Heart left ventricle (tissue), 16 donors: Measurements from ENCODE around the gene HUNK. TPM values are rescaled to one million over a fixed set of nuclear protein-coding genes. Genes with fewer than 3 reads are reported as not detected.

Source experiments
- ATAC-seq, 4 donors: fragments of 200-7000 bp; cut with Tn5 transposase; one replicate each; pipeline ENCODE4 v1.9.1; 2020 to 2022; ENCODE audit warnings: moderate library complexity in 4 of 4, mild to moderate bottlenecking in 3 of 4, moderate number of reproducible peaks in 1 of 4
- DNase-seq, 5 donors: peaks; one replicate each; pipeline ENCODE4 v3.0.0-alpha.2; 2020
- H3K27ac ChIP-seq, 12 donors: fragments of 200-600 bp; sonication (generic) in 4 of 12; one replicate each; pipeline versions ENCODE4 v1.5.0 to v1.8.0; 2016 to 2022; ENCODE audit warnings: mild to moderate bottlenecking in 2 of 12
- H3K27me3 ChIP-seq, 9 donors: fragments of 200-600 bp; sonication (generic) in 2 of 9; one replicate each; pipeline versions ENCODE4 v1.5.1 to v1.8.0; 2016 to 2022; ENCODE audit warnings: mild to moderate bottlenecking in 3 of 9
- H3K36me3 ChIP-seq, 9 donors: fragments of 200-600 bp; sonication (generic) in 2 of 9; one replicate each; pipeline versions ENCODE4 v1.5.0 to v1.8.0; 2018 to 2022; ENCODE audit warnings: mild to moderate bottlenecking in 2 of 9
- H3K4me1 ChIP-seq, 12 donors: fragments of 200-600 bp; sonication (generic) in 4 of 12; one replicate each; pipeline versions ENCODE4 v1.5.0 to v1.8.0; 2016 to 2022; ENCODE audit warnings: mild to moderate bottlenecking in 3 of 12
- H3K4me3 ChIP-seq, 12 donors: fragments of 200-600 bp; sonication (generic) in 4 of 12; one replicate each; pipeline versions ENCODE4 v1.5.0 to v1.8.0; 2017 to 2022; ENCODE audit warnings: mild to moderate bottlenecking in 9 of 12, moderate library complexity in 4 of 12
- H3K9me3 ChIP-seq, 12 donors: fragments of 200-600 bp; sonication (generic) in 4 of 12; one replicate each; pipeline versions ENCODE4 v1.5.0 to v1.8.0; 2016 to 2022; ENCODE audit warnings: mild to moderate bottlenecking in 1 of 12
- POLR2A ChIP-seq, 2 donors: fragments of 450-650 bp; IDR thresholded peaks; one replicate each; pipeline ENCODE4 v1.6.1; 2017; ENCODE audit warnings: antibody characterized with exemption in 2 of 2, mild to moderate bottlenecking in 2 of 2, moderate library complexity in 2 of 2
- WGBS, 4 donors: extraction: QIAGEN DNeasy Blood & Tissue Kit in 2 of 4; methylation state at CpG; one replicate each; pipeline versions ENCODE4 v1.1.5 to v1.1.7; 2013 to 2018; 5-methylcytosine and 5-hydroxymethylcytosine counted together
- intact Hi-C, 10 donors: fragments of 100-400 bp; cut with DNase I; formaldehyde crosslinking; loops; one replicate each; pipeline versions ENCODE4 v1.11.1 to v1.14.2; 2022
- polyA plus RNA-seq, 2 donors: library from polyadenylated mRNA; stranded (reverse); fragments of 200-250 nt; gene quantifications; one replicate each; pipeline ENCODE4 v1.2.3, GENCODE V29; 2013
- total RNA-seq, 9 donors: library from RNA; depleted of rRNA in 2 of 9; stranded (reverse); fragments of >200 nt in 2 of 9; fragmentation: NEBNext Ultra II Directional in 3 of 9; extraction: Animal tissue kit (Norgen Biotek cat#: 25700) in 3 of 9; gene quantifications; one replicate each; pipeline versions ENCODE4 v1.1.0 to v1.2.4, GENCODE V29; 2016 to 2023
- TF ChIP-seq, protein P1 (sequence below), 12 donors: fragments of 200-600 bp; sonication (generic) in 4 of 12; IDR thresholded peaks; one replicate each; pipeline versions ENCODE4 v1.5.0 to v1.8.0; 2018 to 2022; ENCODE audit warnings: antibody characterized with exemption in 12 of 12, mild to moderate bottlenecking in 5 of 12
- donor health status: ischemic (EF 13 %, LVEDD 7.1; RV severe dilation, severe dysfunction).
- donor health status: healthy with polysubstance abuse.
- donor health status: DM: no; HTN: yes; CAD: no.
- donor health status: DM: no; HTN: no; CAD: no.
- donor health status: ischemic (EF 25% LVEDD 6.9; RV normal size, moderate dysfunction).
- donor health status: ischemic (EF 25% LVEDD 5.7; RV mildly dilated, moderate dysfunction).
- donor health status: healthy.
- donor health status: DM: yes; HTN: yes; CAD: no.
- donor health status: ischemic (EF 35%, LVEDD 5.7; RV mildly dilated, moderate dysfunction).
- donor health status: nonischemic (EF 11% LVEDD 7.7; RV severe dilation, severe dysfunction).
- donor health status: DM: yes; HTN: yes; CAD: no.
- donor health status: PGD.
- donor health status: ischemic (EF 29% LVEDD 5.4; RV normal size, mild dysfunction).
- donor health status: nonischemic (EF 23%, LVEDD 6.1; RV moderate dilation, normal function).

The HUNK gene
- total and polyA plus RNA-seq, 11 donors, result 0.02 to 1.4 (median 0.22) TPM

- DNase-seq (peak; percentile 77 to 83 (median 81)), ATAC-seq (peak; percentile 94 to 98 (median 96))
- Histone ChIP-seq H3K36me3 (no peaks in the 10 kb centered on the region), H3K4me1 (peaks cover 0 to 11% (median 5%) of the 10 kb centered on the region in 12 donors), H3K4me3 (no peak overlapping the region), H3K9me3 (no peaks in the 10 kb centered on the region), H3K27me3 (no peaks in the 10 kb centered on the region), H3K27ac (peak overlapping the region in 6 of 12 donors; percentile 3 to 46 (median 32))
- TF ChIP-seq, protein P1, sequence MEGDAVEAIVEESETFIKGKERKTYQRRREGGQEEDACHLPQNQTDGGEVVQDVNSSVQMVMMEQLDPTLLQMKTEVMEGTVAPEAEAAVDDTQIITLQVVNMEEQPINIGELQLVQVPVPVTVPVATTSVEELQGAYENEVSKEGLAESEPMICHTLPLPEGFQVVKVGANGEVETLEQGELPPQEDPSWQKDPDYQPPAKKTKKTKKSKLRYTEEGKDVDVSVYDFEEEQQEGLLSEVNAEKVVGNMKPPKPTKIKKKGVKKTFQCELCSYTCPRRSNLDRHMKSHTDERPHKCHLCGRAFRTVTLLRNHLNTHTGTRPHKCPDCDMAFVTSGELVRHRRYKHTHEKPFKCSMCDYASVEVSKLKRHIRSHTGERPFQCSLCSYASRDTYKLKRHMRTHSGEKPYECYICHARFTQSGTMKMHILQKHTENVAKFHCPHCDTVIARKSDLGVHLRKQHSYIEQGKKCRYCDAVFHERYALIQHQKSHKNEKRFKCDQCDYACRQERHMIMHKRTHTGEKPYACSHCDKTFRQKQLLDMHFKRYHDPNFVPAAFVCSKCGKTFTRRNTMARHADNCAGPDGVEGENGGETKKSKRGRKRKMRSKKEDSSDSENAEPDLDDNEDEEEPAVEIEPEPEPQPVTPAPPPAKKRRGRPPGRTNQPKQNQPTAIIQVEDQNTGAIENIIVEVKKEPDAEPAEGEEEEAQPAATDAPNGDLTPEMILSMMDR (IDR thresholded peaks at IDR 0.05), result no peak
- TF ChIP-seq POLR2A (IDR thresholded peaks at IDR 0.05), result no peak
- 40 to 53% (median 47%) methylated on average over 12 of the region's 12 CpGs for WGBS, 4 donors
- intact Hi-C loops, result no loop called here
Measured at GRCh38 chr21:32021319-32021994, 148.6 kb downstream of the HUNK start.

GRCh38 chr21:32022146-32022545, 149.3 kb downstream of the HUNK start:
- DNase-seq, result no peak
- H3K4me3 ChIP-seq, result no peak overlapping the region
- no peaks in the 10 kb centered on the region for H3K9me3 ChIP-seq
- ATAC-seq, result no peak
- no peaks in the 10 kb centered on the region for H3K27me3 ChIP-seq
- 67 to 76% (median 71%) methylated on average over 6 of the region's 6 CpGs for WGBS, 4 donors
- no peaks in the 10 kb centered on the region for H3K36me3 ChIP-seq
- TF ChIP-seq, protein P1 (IDR thresholded peaks at IDR 0.05), result no peak
- no peak for TF ChIP-seq POLR2A (IDR thresholded peaks at IDR 0.05)
- H3K27ac ChIP-seq, result peak overlapping the region in 2 of 12 donors; percentile 3 to 46
- H3K4me1 ChIP-seq, result peaks cover 0 to 11% (median 5%) of the 10 kb centered on the region in 12 donors
- intact Hi-C loops, result no loop called here

DNA sequence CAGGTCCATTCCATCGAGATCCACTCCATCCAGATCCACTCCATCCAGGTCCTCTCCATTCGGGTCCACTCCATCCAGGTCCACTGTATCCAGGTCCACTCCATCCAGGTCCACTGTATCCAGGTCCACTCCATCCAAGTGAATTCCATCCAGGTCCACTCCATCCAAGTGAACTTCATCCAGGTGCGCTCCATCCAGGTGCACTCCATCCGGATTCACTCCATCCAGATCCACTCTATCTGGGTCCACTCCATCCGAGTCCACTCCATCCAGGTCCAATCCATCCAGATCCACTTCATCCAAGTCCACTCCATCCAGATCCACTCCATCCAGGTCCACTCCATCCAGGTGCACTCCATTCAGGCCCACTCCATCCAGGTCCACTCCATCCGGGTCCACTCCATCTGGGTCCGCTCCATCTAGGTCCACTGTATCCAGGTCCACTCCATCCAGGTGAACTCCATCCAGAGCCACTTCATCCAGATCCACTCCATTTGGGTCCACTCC, 157.4 kb downstream of the HUNK start:
- WGBS, 4 donors, result 69 to 80% (median 73%) methylated on average over 7 of the region's 7 CpGs
- H3K36me3 ChIP-seq, result no peaks in the 10 kb centered on the region
- no peak for DNase-seq
- no peaks in the 10 kb centered on the region for H3K27me3 ChIP-seq
- intact Hi-C loops, result no loop called here
- H3K9me3 ChIP-seq, result no peaks in the 10 kb centered on the region
- no peak overlapping the region for H3K27ac ChIP-seq
- ATAC-seq, result peak in 1 of 4 donors; percentile 46
- no peaks in the 10 kb centered on the region for H3K4me1 ChIP-seq
- TF ChIP-seq POLR2A (IDR thresholded peaks at IDR 0.05), result no peak
- TF ChIP-seq, protein P1 (IDR thresholded peaks at IDR 0.05), result no peak
- no peak overlapping the region for H3K4me3 ChIP-seq

DNA sequence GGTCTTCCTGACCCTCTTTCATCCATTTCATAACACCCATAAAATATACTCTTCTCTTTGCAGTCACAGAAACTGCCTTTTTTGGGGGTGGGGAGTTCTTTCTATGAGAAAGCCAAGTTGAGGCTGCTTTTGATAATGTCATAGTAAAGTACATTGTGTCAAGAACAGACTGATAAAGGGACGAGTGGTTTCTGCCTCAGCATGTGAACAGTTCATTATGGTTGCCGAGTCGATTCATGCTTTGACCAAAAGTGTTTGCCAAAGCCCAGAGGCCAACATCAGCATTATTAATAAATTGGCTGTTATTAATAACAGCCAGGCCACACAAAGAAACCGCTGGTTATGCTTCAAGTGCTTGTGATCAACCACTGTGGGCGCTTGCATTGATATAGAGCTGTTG, 162.0 kb downstream of the HUNK start:
- no peaks in the 10 kb centered on the region for H3K9me3 ChIP-seq
- WGBS, 4 donors, result 52 to 73% (median 66%) methylated on average over 5 of the region's 5 CpGs
- no peaks in the 10 kb centered on the region for H3K27me3 ChIP-seq
- DNase-seq, result no peak
- no peak overlapping the region for H3K27ac ChIP-seq
- H3K36me3 ChIP-seq, result no peaks in the 10 kb centered on the region
- intact Hi-C loops, result no loop called here
- ATAC-seq, result peak in 2 of 4 donors; percentile 47 to 65
- TF ChIP-seq, protein P1 (IDR thresholded peaks at IDR 0.05), result no peak
- no peak for TF ChIP-seq POLR2A (IDR thresholded peaks at IDR 0.05)
- no peaks in the 10 kb centered on the region for H3K4me1 ChIP-seq
- H3K4me3 ChIP-seq, result no peak overlapping the region
